Esophagus squamous epithelium (tissue), 5 donors: ENCODE data around the gene NUDT8. TPM values are rescaled to one million over a fixed set of nuclear protein-coding genes. Genes with fewer than 3 reads are reported as not detected.

Experiments used
- DNase-seq: peaks from one replicate; lab custom pipeline; 2025; lab: John Stamatoyannopoulos, UW
- H3K27ac ChIP-seq, 4 donors: fragments of 200-600 bp; sonication (generic); one replicate each; pipeline ENCODE4 v1.5.1; 2016 to 2019; ENCODE audit warnings: mild to moderate bottlenecking in 1 of 4
- H3K27me3 ChIP-seq, 4 donors: fragments of 200-600 bp; sonication (generic); 1 replicate in 3 of 4; 2 replicates in 1 of 4; pipeline versions ENCODE4 v1.5.1 to v1.6.0; 2017 to 2021; ENCODE audit warnings: antibody characterized with exemption in 1 of 4
- H3K36me3 ChIP-seq, 3 donors: fragments of 200-600 bp; sonication (generic); one replicate each; pipeline ENCODE4 v1.5.1; 2016 to 2019
- H3K4me1 ChIP-seq, 3 donors: fragments of 200-600 bp; sonication (generic); one replicate each; pipeline ENCODE4 v1.5.1; 2017 to 2019
- H3K4me3 ChIP-seq, 4 donors: fragments of 200-600 bp; sonication (generic); 1 replicate in 3 of 4; 2 replicates in 1 of 4; pipeline ENCODE4 v1.5.1; 2016 to 2019; ENCODE audit warnings: mild to moderate bottlenecking in 2 of 4, moderate library complexity in 1 of 4
- H3K9me3 ChIP-seq, 3 donors: fragments of 200-600 bp; sonication (generic); one replicate each; pipeline ENCODE4 v1.5.1; 2016 to 2019
- CTCF ChIP-seq, 6 experiments: fragments of 450-650 bp in 4 of 6; fragments of 200-600 bp in 2 of 6; sonication (generic) in 2 of 6; IDR thresholded peaks; one replicate each; pipeline ENCODE4 v1.5.1; 2016 to 2019; ENCODE audit warnings: antibody characterized with exemption in 6 of 6, mild to moderate bottlenecking in 4 of 6, moderate library complexity in 4 of 6
- POLR2A ChIP-seq, 4 donors: fragments of 450-650 bp; IDR thresholded peaks; one replicate each; pipeline ENCODE4 v1.6.1; 2017; ENCODE audit warnings: antibody characterized with exemption in 4 of 4, mild to moderate bottlenecking in 4 of 4, moderate library complexity in 3 of 4
- WGBS, 2 donors: methylation state at CpG; one replicate each; pipeline ENCODE4 v1.1.5; 2018; 5-methylcytosine and 5-hydroxymethylcytosine counted together
- intact Hi-C: fragments of 100-400 bp; cut with DNase I; formaldehyde crosslinking; loops from one replicate; pipeline ENCODE4 v1.15.0; 2022
- total RNA-seq, 4 donors: library from RNA; depleted of rRNA; stranded (reverse); fragments of >200 nt; gene quantifications; one replicate each; pipeline ENCODE4 v1.1.0, GENCODE V29; 2016
- donor health status: DM: yes; HTN: yes; CAD: no.

NUDT8 gene
- total RNA-seq, 4 donors from 2014 or later: 37.5 to 68.0 (median 47.0) TPM

- no peak for DNase-seq
- 81 to 85% methylated on average over 13 to 14 of the region's 15 CpGs for WGBS, 2 donors
- TF ChIP-seq POLR2A (IDR thresholded peaks at IDR 0.05) (no peak), CTCF (IDR thresholded peaks at IDR 0.05) (no peak)
- Histone ChIP-seq H3K27ac (no peak overlapping the region), H3K27me3 (peaks cover 0 to 23% (median 0%) of the 10 kb centered on the region in 4 donors), H3K36me3 (no peaks in the 10 kb centered on the region), H3K9me3 (no peaks in the 10 kb centered on the region), H3K4me1 (peaks cover 5 to 51% (median 12%) of the 10 kb centered on the region in 3 donors), H3K4me3 (no peak overlapping the region)
- intact Hi-C loops: no loop called here
These were observed 23.5 kb upstream of the NUDT8 start for GRCh38 chr11:67652965-67653845.

GRCh38 chr11:67651976-67652781 is 22.4 kb upstream of the NUDT8 start:
- TF ChIP-seq POLR2A (IDR thresholded peaks at IDR 0.05) (no peak), CTCF (IDR thresholded peaks at IDR 0.05) (no peak)
- no peak for DNase-seq
- 48 to 52% methylated on average over 12 to 13 of the region's 13 CpGs for WGBS, 2 donors
- no peaks in the 10 kb centered on the region for H3K9me3 ChIP-seq
- intact Hi-C loops: no loop called here
- H3K4me3 ChIP-seq: no peak overlapping the region
- H3K27ac ChIP-seq: no peak overlapping the region
- peaks cover 3 to 40% (median 7%) of the 10 kb centered on the region in 3 donors for H3K4me1 ChIP-seq
- no peaks in the 10 kb centered on the region for H3K36me3 ChIP-seq
- H3K27me3 ChIP-seq: peaks cover 0 to 33% (median 0%) of the 10 kb centered on the region in 4 donors

- Histone ChIP-seq H3K27me3 (peaks cover 0 to 47% (median 0%) of the 10 kb centered on the region in 4 donors), H3K36me3 (no peaks in the 10 kb centered on the region), H3K27ac (peak overlapping the region in 2 of 4 donors; percentile 51 to 55), H3K4me1 (peaks cover 0 to 29% (median 0%) of the 10 kb centered on the region in 3 donors), H3K4me3 (peak overlapping the region; percentile 33 to 67 (median 46)), H3K9me3 (no peaks in the 10 kb centered on the region)
- TF ChIP-seq CTCF (IDR thresholded peaks at IDR 0.05): no peak
- no peak for TF ChIP-seq POLR2A (IDR thresholded peaks at IDR 0.05)
- DNase-seq: no peak
- intact Hi-C loops: no loop called here
- 76 to 80% methylated on average over 20 to 22 of the region's 22 CpGs for WGBS, 2 donors
These were observed 20.1 kb upstream of the NUDT8 start for GRCh38 chr11:67649634-67650510.

GRCh38 chr11:67648796-67649613 is 19.3 kb upstream of the NUDT8 start:
- Histone ChIP-seq H3K4me3 (no peak overlapping the region), H3K27me3 (peaks cover 0 to 47% (median 0%) of the 10 kb centered on the region in 4 donors), H3K4me1 (peaks cover 0 to 29% (median 0%) of the 10 kb centered on the region in 3 donors), H3K27ac (no peak overlapping the region), H3K36me3 (no peaks in the 10 kb centered on the region), H3K9me3 (peaks cover 0 to 2% (median 0%) of the 10 kb centered on the region in 3 donors)
- 73 to 80% methylated on average over 3 to 5 of the region's 12 CpGs for WGBS, 2 donors
- no peak for TF ChIP-seq CTCF (IDR thresholded peaks at IDR 0.05)
- TF ChIP-seq POLR2A (IDR thresholded peaks at IDR 0.05): no peak
- intact Hi-C loops: no loop called here
- no peak for DNase-seq
